NCI-H446 treated with DMSO at 0.1 percent for 48 hours (cell line): ENCODE data around the gene KRTAP29-1.
"Not testable (repeated sequence)": the region's sequence is repeated elsewhere in the genome, so short reads cannot be mapped to it uniquely, and the experiment has no call there.

Experiments
- DNase-seq: peaks from one replicate; lab custom pipeline; 2025; lab: John Stamatoyannopoulos, UW

Gene KRTAP29-1

GRCh38 chr17:41298458-41299135, 4.1 kb downstream of the KRTAP29-1 start:
- no peak for DNase-seq

- DNase-seq: no peak
Measured at GRCh38 chr17:41296846-41297245, 5.8 kb downstream of the KRTAP29-1 start.

- DNase-seq: no peak
Measured at GRCh38 chr17:41294016-41294415, 8.6 kb downstream of the KRTAP29-1 start.

- DNase-seq: no peak
Measured at GRCh38 chr17:41287050-41287449, 15.6 kb downstream of the KRTAP29-1 start.

GRCh38 chr17:41284546-41284945, 18.1 kb downstream of the KRTAP29-1 start:
- no peak for DNase-seq

- no peak for DNase-seq
Measured at GRCh38 chr17:41284043-41284442, 18.6 kb downstream of the KRTAP29-1 start.

- no peak for DNase-seq
Measured at GRCh38 chr17:41278176-41278955, 24.3 kb downstream of the KRTAP29-1 start.

GRCh38 chr17:41275648-41276190, 26.9 kb downstream of the KRTAP29-1 start, which contains the start of gene KRTAP9-7:
Gene KRTAP9-7, plus strand, starts transcription at chr17:41275698. Its CDS starts 0 bp downstream, at chr17:41275698.
- DNase-seq: not testable (repeated sequence)

- DNase-seq: no peak
Measured at GRCh38 chr17:41271858-41272257, 30.8 kb downstream of the KRTAP29-1 start.

- not testable (repeated sequence) for DNase-seq
Measured at GRCh38 chr17:41271323-41271722, 31.3 kb downstream of the KRTAP29-1 start.

- DNase-seq: no peak
Measured at GRCh38 chr17:41267711-41268110, 34.9 kb downstream of the KRTAP29-1 start.

- DNase-seq: no peak
Measured at GRCh38 chr17:41265078-41265477, 37.6 kb downstream of the KRTAP29-1 start, which contains the start of gene KRTAP9-6. Gene KRTAP9-6, plus strand, starts transcription at chr17:41265378. Its CDS starts 0 bp downstream, at chr17:41265378.

- no peak for DNase-seq
Measured at GRCh38 chr17:41264599-41264998, 38.1 kb downstream of the KRTAP29-1 start.

GRCh38 chr17:41263212-41263611, 39.4 kb downstream of the KRTAP29-1 start:
- DNase-seq: no peak

GRCh38 chr17:41258406-41258805, 44.2 kb downstream of the KRTAP29-1 start:
- no peak for DNase-seq

- no peak for DNase-seq
Measured at GRCh38 chr17:41256291-41256685, 46.4 kb downstream of the KRTAP29-1 start.

- DNase-seq: not testable (repeated sequence)
Measured at GRCh38 chr17:41255381-41256290, 47.0 kb downstream of the KRTAP29-1 start, which contains the start of gene KRTAP9-9. Gene KRTAP9-9, plus strand, starts transcription at chr17:41255384.

GRCh38 chr17:41254861-41255260, 47.8 kb downstream of the KRTAP29-1 start:
- DNase-seq: no peak
